ENCODE data around the gene SMIM36.
"Not testable (repeated sequence)": the region's sequence is repeated elsewhere in the genome, so short reads cannot be mapped to it uniquely, and the experiment has no call there.

SMIM36 gene

DNA sequence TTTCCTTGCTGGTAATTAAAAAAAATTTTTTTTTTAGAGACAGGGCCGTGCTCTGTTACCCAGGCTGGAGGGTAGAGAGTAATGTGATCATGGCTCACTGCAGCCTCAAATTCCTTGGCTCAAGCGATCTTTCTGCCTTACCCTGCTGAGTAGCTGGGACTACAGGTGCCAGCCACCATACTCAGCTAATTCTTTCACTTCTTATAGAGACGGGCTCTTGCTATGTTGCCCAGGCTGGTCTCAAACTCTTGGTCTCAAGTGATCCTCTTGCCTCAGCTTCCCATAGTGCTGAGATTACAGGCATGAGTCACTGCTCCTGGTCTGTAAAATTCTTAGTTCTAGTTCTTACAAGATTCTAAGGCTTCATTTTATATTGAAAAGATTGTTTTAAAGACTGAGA lies 11.1 kb downstream of the SMIM36 start:
- DNase-seq, result no peak

DNA sequence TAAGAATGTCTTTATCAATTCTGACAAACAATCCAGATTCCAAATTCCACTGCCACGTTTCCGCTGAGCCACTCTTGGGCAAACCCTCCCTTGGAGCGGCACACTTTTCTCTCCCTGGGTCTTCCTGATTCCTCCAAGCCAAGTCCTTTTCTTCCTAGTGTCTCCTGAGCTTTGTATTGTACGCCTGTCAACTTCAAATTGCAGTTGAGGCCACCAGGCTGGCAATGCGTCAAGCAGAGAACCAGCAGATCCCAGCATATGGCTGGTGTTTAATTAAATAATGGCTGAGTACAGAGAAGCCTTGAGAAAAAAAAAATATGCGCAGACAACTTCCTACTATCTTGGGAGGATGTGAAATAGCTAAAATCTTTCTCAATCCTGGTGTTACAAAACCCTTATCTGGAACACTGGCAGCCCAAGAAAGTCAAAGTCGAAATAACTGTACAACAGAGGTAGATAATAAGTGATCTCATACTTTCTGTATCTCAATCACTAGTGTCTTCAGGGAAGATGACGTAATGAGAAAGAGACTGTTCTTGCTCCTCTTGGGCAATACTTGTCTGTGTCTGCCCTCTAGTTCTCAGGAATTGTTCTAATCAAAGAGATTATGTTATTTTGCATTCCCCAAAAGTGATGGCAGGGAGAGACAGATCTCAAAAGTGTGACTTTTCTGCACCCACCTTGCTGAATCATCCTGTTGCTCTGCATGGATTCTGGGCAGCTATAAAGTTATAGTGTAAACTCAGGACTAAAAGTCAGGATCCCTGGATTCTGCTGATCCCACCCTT lies 15.0 kb downstream of the SMIM36 start:
- DNase-seq, result no peak

- DNase-seq, result no peak
These were observed 16.0 kb downstream of the SMIM36 start for GRCh38 chr17:55495239-55495638.

DNA sequence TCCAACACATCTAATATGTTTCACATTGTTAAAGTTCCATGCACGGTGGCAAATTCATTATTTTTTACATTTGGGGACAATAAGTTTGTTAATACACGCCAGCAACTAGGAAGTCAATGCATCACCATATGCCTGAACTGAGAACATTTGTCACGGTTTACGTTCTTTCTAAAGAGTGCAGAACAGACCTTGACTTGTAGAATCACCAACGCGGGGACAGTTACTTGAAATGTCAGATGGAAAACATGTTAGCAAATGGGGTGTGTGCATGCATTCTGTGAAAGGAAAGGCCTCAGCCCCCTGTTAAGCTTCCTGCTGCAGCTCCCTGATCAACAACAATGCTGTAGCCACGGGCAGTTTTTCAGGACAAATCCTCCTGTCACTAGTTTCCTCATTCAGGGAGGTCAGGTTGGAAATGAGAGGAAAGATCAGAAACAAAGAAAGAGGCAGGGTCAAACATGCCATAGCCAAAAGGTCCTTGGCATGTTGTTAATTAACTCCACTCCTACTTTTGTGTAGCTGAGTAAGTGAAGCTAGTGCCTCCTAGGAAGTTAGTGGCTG lies 18.4 kb downstream of the SMIM36 start:
- DNase-seq, result peak; percentile 30

DNA sequence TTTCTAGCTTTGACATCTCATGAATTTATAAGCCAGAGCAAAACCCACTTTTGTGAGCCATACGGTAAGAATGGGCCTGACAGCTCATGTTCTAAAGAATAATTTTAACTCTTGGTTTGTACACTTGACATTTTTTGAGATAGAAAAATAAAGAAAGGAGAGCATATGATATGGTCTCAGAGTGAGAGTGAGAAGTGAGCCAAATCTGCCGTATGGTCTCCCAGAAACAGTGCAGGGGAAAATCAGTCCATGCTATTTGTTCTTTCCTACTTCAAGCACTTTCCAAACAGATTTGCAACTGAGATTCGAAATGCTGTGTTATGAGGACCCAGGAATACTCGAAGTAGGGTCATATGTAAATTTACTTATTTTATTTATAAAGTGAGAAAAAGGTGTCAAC lies 20.9 kb downstream of the SMIM36 start:
- DNase-seq, result no peak

GRCh38 chr17:55487695-55488432 lies 23.4 kb downstream of the SMIM36 start:
- DNase-seq, result no peak

- DNase-seq, result no peak
These were observed 26.7 kb downstream of the SMIM36 start for GRCh38 chr17:55484575-55484974.

GRCh38 chr17:55482591-55483389 lies 28.5 kb downstream of the SMIM36 start:
- DNase-seq, result no peak

DNA sequence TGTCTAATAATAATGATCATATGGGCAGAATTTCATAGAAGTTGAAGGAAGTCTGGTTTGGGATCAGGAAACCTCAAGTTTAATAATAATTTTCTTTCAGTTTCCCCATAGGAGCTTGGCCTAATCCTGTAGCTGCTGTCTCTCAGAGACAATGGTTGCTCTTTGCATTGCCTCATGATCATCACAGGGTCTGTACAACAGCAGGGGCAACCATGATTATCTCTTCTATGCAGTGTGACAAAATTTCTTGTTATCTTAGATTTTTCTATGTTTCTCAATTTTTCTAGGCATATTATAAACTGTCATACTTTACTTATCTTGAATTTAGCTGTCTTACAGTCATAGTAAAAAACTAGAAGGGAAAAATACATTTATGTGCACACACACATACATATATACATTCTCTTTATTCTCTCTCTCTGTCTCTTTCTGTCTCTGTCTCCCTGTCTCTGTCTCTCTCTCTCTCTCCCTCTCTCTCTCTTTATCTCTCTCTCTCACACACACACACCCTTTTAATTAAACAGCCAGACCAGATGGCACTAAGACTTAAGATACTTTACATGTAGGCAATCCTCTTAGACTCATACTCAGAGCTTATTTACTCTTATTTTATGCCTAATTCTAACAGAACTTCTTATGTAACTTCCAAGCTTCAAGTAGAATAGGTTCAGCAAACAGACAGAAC lies 30.5 kb downstream of the SMIM36 start:
- DNase-seq, result no peak

- DNase-seq, result no peak
These were observed 31.3 kb downstream of the SMIM36 start for GRCh38 chr17:55479903-55480302.

DNA sequence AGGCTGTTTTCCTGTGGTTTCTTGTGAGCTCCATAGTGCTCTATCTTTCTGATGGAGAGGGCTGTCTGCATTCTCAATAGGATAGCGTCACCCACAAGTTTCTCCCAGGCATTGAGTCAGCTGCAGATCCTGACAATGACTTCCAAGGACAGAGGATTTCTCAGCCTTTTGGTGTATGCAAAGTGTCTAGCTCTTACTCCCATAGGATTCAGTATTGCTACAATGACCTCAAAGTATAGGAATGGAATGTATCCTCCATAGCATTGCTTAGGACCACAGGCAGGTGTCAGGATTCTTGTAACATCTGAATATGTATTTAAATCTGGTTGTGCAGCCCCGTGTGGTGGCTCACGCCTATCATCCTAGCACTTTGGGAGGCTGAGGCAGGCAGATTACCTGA lies 32.3 kb downstream of the SMIM36 start:
- DNase-seq, result no peak

DNA sequence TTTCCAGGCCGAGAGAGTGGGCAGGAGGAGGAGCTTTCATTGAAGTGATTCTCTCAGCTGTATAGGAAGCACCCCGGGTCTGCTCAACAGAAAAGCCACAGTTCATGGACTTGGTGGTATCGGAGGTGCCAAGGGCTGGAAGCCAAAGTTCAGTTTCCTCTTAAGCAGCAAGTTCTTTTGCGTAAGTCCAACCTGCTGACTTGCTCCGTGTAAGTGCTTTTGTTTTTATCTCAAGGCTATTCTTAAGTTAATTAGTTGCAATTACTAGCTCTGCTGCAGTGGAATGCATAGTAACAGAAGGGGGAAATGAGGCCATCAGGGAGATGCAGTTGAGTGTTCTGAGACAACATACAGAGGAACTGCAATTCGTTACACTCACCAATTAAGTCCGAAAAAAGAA lies 44.6 kb downstream of the SMIM36 start:
- peak; percentile 40 for DNase-seq

DNA sequence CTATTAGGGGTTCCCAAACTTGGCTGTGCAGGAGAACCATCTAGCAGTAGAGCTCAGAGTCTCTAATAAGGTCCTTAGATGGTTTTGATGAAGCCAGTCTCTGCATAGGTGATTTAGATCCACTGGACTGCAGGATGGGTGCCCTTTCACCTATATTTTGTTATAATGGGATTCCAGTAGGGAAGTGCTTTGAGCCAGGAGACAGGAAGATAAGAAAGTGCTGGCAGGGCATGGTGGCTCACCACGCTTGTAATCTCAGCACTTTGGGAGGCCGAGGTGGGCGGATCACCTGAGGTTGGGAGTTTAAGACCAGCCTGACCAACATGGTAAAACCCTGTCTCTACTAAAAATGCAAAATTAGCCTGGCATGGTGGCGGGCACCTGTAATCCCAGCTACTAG lies 45.5 kb downstream of the SMIM36 start:
- DNase-seq, result not testable (repeated sequence)

- DNase-seq, result no peak
These were observed 47.7 kb downstream of the SMIM36 start for GRCh38 chr17:55463600-55463999.

- DNase-seq, result peak; percentile 15
These were observed 48.5 kb downstream of the SMIM36 start for GRCh38 chr17:55462711-55463110.

DNA sequence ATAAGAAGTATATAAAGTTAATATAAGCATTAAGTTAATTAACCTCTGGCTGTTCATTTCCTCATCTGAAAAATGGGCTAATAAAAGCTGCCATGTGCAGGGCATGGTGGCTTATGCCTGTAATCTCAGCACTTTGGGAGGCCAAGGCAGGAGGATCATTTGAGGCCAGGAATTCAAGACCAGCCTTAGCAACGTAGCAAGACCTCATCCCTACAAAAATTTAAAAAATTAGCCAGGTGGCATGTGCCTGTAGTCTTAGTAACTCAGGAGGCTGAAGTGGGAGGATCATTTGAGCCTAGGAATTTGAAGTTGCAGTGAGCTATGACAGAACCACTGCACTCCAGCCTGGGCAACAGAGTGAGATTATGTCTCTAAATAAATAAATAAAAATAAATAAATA lies 49.0 kb downstream of the SMIM36 start:
- DNase-seq, result no peak

DNA sequence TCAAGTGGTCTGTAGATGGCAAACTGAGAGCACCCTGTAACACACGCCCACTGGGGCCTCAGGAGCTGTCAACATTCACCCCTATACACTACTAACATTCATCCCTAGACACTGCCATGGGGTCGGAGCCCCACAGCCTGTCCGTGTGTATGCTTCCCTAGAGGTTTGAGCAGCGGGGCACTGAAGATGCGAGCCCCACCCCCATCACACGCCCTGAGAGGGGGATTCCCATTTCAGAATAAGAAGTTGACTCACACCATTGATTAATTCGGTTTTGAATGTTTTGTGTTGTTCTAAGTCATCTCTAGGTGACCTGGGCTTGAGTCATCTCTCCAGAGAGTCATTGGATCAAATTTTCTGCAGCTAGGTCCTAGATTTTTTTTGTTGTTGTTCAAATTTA lies 52.3 kb downstream of the SMIM36 start:
- no peak for DNase-seq

DNA sequence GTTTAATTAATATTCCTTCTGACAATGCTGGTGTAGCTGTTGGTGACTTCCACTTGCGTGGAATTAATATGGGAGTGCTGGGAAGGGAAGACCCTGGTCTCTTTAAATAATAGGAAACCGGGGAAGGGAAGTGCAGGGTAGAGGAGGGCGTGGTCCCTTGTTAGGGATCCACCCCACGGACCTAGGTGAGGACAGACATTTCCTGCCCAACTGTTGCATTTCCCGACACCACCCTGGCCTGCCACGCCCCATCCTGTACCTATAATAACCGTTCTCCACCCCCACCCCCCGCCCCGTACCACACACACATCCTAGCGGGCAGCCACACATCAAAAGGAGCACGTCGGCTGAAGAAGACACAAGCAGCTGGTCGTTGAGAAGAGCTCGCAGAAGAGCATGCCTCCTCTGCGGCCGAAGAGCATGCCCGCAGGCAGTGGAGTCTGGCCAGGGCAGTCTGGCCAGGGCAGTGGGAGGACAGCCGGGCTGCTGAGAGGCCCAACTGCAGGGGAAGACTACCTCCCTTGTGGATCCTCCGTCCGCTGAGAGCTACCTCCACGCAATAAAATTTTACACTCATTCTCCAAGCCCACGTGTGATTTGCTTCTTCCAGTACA lies 52.9 kb downstream of the SMIM36 start:
- no peak for DNase-seq

- DNase-seq, result no peak
These were observed 54.7 kb downstream of the SMIM36 start for GRCh38 chr17:55456307-55457240.

GRCh38 chr17:55454906-55455474 lies 56.3 kb downstream of the SMIM36 start:
- no peak for DNase-seq

Data from retina (tissue), 1 donor.